K562 (cell line): Measurements from ENCODE around the gene KCNH2. TPM values are rescaled to one million over a fixed set of nuclear protein-coding genes. Genes with fewer than 3 reads are reported as not detected.

Source experiments
- ARID1B ChIP-seq: fragments of 450-650 bp; IDR thresholded peaks from 2 replicates; pipeline ENCODE4 v1.6.1; 2016; ENCODE audit warnings: antibody characterized with exemption, mild to moderate bottlenecking, inconsistent platforms
- ATF1 ChIP-seq, 2 experiments: fragments of 450-650 bp in 1 of 2; IDR thresholded peaks; 2 replicates each; pipeline ENCODE4 v1.6.1; 2016; ENCODE audit warnings: missing compliant biosample characterization in 1 of 2, missing genetic modification characterization in 1 of 2
- BHLHE40 ChIP-seq: IDR thresholded peaks from 2 replicates; pipeline ENCODE4 v1.6.1; 2011; ENCODE audit warnings: low read length, improper control_type of control experiment
- CTBP1 ChIP-seq: fragments of 450-650 bp; IDR thresholded peaks from 2 replicates; pipeline ENCODE4 v1.6.1; 2016; ENCODE audit warnings: borderline replicate concordance
- MAFG ChIP-seq: fragments of 450-650 bp; conservative IDR thresholded peaks from 2 replicates; pipeline ENCODE4 v1.6.1; 2016; ENCODE audit warnings: missing genetic modification characterization, missing compliant biosample characterization
- ZC3H8 ChIP-seq: fragments of 450-650 bp; IDR thresholded peaks from 2 replicates; pipeline ENCODE4 v1.6.1; 2017
- ZNF143 ChIP-seq: sonication (generic); formaldehyde crosslinking; IDR thresholded peaks from 2 replicates; pipeline ENCODE4 v1.9.0; 2022; ENCODE audit warnings: mild to moderate bottlenecking, missing genetic modification reagents
- ZNF197 ChIP-seq: fragments of 200-800 bp; sonication (Bioruptor generic); IDR thresholded peaks from 2 replicates; pipeline ENCODE4 v1.6.1; 2016; ENCODE audit warnings: low read depth, missing genetic modification characterization, missing compliant biosample characterization
- polyA plus RNA-seq, 8 experiments: library from polyadenylated mRNA; depleted of rRNA in 4 of 8; stranded (reverse) in 5 of 8; unstranded in 3 of 8; fragments of >200 nt; fragmentation: Nextera tagmentation in 2 of 8; fragmentation: Illumina TruSeq in 1 of 8; extraction: Ambion mirVana in 2 of 8; extraction: Trizol in 1 of 8; gene quantifications; 2 replicates each; pipeline versions ENCODE4 v1.2.1 to v1.2.3, GENCODE V29; 2011 to 2014; ENCODE audit warnings: inconsistent platforms in 1 of 8, missing spikeins in 1 of 8
- total RNA-seq, 7 experiments: library from RNA; depleted of rRNA in 6 of 7; stranded (reverse); fragments of >200 nt in 6 of 7; fragmentation: Illumina TruSeq in 2 of 7; extraction: Trizol in 2 of 7; gene quantifications; 2 replicates each; pipeline versions ENCODE4 v1.2.1 to v1.2.3, GENCODE V29; 2011 to 2021; ENCODE audit warnings: low replicate concordance in 1 of 7
- TF ChIP-seq, protein P1 (sequence below), 2 experiments: fragments of 450-650 bp in 1 of 2; sonication (generic) in 1 of 2; formaldehyde crosslinking in 1 of 2; IDR thresholded peaks; 2 replicates each; pipeline versions ENCODE4 v1.7.1 to v1.9.0; 2016 to 2022; ENCODE audit warnings: inconsistent platforms in 1 of 2, mild to moderate bottlenecking in 1 of 2, missing genetic modification reagents in 1 of 2
- TF ChIP-seq, protein P2 (sequence below): IDR thresholded peaks from 2 replicates; pipeline ENCODE4 v1.6.1; 2014; ENCODE audit warnings: antibody characterized with exemption
- TF ChIP-seq, protein P3 (sequence below): sonication (generic); formaldehyde crosslinking; IDR thresholded peaks from 2 replicates; pipeline ENCODE4 v1.8.0; 2022; ENCODE audit warnings: missing genetic modification reagents, mild to moderate bottlenecking, borderline replicate concordance
- TF ChIP-seq, protein P4 (sequence below): fragments of 250-450 bp; sonication (Bioruptor Pico); IDR thresholded peaks from 2 replicates; pipeline ENCODE4 v1.9.0; 2021; ENCODE audit warnings: mild to moderate bottlenecking, inconsistent platforms
- TF ChIP-seq, protein P5 (sequence below): fragments of 450-650 bp; IDR thresholded peaks from 2 replicates; pipeline ENCODE4 v1.6.1; 2016

Gene KCNH2
- total and polyA plus RNA-seq, 9 of the 15 experiments (the other 6 are each of a cell fraction or from before 2014, with no cell fraction given), result 18.1 to 368 (median 218) TPM

DNA sequence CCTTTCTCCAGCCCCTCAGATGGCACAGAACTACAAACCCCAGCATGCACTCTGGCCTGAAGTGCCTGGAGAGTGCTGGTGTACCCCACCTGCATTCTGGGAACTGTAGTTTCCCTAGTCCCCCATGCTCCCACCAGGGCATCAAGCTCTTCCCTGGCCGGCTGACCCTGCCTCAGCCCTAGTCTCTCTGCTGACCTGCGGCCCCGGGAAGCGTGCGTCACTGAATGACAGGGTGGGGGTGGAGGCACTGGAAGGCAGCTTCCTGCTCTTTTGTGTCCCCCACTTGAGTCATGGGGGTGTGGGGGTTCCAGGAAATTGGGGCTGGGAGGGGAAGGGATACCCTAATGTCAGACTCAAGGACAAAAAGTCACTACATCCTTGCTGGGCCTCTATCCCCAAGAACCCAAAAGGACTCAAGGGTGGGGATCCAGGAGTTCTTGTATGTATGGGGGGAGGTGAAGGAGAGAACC lies 14.7 kb upstream of the KCNH2 start (continued):
- TF ChIP-seq, protein P1, sequence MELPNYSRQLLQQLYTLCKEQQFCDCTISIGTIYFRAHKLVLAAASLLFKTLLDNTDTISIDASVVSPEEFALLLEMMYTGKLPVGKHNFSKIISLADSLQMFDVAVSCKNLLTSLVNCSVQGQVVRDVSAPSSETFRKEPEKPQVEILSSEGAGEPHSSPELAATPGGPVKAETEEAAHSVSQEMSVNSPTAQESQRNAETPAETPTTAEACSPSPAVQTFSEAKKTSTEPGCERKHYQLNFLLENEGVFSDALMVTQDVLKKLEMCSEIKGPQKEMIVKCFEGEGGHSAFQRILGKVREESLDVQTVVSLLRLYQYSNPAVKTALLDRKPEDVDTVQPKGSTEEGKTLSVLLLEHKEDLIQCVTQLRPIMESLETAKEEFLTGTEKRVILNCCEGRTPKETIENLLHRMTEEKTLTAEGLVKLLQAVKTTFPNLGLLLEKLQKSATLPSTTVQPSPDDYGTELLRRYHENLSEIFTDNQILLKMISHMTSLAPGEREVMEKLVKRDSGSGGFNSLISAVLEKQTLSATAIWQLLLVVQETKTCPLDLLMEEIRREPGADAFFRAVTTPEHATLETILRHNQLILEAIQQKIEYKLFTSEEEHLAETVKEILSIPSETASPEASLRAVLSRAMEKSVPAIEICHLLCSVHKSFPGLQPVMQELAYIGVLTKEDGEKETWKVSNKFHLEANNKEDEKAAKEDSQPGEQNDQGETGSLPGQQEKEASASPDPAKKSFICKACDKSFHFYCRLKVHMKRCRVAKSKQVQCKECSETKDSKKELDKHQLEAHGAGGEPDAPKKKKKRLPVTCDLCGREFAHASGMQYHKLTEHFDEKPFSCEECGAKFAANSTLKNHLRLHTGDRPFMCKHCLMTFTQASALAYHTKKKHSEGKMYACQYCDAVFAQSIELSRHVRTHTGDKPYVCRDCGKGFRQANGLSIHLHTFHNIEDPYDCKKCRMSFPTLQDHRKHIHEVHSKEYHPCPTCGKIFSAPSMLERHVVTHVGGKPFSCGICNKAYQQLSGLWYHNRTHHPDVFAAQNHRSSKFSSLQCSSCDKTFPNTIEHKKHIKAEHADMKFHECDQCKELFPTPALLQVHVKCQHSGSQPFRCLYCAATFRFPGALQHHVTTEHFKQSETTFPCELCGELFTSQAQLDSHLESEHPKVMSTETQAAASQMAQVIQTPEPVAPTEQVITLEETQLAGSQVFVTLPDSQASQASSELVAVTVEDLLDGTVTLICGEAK (IDR thresholded peaks at IDR 0.05), result peak; percentile 43; the same call in 1 of the 2 replicates
- TF ChIP-seq, protein P1 (CRISPR knock-in tag; IDR thresholded peaks at IDR 0.05), result no peak
- TF ChIP-seq MAFG (no peak), ZC3H8 (no peak), ZNF197 (CRISPR knock-in tag) (peak; percentile 96), ZNF143 (CRISPR knock-in tag) (peak; percentile 99), ARID1B (peak; percentile 24; the same call in 1 of the 2 replicates), ATF1 (CRISPR knock-in tag; IDR thresholded peaks at IDR 0.05) (no peak), ATF1 (tag; IDR thresholded peaks at IDR 0.05) (peak; percentile 74), BHLHE40 (peak; percentile 40; the same call in 1 of the 2 replicates), CTBP1 (0 out of 2 replicates have a peak, but pooled peaks have one; percentile 20)
- TF ChIP-seq, protein P2, sequence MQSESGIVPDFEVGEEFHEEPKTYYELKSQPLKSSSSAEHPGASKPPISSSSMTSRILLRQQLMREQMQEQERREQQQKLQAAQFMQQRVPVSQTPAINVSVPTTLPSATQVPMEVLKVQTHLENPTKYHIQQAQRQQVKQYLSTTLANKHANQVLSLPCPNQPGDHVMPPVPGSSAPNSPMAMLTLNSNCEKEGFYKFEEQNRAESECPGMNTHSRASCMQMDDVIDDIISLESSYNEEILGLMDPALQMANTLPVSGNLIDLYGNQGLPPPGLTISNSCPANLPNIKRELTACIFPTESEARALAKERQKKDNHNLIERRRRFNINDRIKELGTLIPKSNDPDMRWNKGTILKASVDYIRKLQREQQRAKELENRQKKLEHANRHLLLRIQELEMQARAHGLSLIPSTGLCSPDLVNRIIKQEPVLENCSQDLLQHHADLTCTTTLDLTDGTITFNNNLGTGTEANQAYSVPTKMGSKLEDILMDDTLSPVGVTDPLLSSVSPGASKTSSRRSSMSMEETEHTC, result peak; percentile 14; the same call in 1 of the 2 replicates
- TF ChIP-seq, protein P3, sequence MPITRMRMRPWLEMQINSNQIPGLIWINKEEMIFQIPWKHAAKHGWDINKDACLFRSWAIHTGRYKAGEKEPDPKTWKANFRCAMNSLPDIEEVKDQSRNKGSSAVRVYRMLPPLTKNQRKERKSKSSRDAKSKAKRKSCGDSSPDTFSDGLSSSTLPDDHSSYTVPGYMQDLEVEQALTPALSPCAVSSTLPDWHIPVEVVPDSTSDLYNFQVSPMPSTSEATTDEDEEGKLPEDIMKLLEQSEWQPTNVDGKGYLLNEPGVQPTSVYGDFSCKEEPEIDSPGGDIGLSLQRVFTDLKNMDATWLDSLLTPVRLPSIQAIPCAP (CRISPR knock-in tag), result no peak
- TF ChIP-seq, protein P4, sequence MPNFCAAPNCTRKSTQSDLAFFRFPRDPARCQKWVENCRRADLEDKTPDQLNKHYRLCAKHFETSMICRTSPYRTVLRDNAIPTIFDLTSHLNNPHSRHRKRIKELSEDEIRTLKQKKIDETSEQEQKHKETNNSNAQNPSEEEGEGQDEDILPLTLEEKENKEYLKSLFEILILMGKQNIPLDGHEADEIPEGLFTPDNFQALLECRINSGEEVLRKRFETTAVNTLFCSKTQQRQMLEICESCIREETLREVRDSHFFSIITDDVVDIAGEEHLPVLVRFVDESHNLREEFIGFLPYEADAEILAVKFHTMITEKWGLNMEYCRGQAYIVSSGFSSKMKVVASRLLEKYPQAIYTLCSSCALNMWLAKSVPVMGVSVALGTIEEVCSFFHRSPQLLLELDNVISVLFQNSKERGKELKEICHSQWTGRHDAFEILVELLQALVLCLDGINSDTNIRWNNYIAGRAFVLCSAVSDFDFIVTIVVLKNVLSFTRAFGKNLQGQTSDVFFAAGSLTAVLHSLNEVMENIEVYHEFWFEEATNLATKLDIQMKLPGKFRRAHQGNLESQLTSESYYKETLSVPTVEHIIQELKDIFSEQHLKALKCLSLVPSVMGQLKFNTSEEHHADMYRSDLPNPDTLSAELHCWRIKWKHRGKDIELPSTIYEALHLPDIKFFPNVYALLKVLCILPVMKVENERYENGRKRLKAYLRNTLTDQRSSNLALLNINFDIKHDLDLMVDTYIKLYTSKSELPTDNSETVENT (CRISPR knock-in tag), result no peak
- TF ChIP-seq, protein P5, sequence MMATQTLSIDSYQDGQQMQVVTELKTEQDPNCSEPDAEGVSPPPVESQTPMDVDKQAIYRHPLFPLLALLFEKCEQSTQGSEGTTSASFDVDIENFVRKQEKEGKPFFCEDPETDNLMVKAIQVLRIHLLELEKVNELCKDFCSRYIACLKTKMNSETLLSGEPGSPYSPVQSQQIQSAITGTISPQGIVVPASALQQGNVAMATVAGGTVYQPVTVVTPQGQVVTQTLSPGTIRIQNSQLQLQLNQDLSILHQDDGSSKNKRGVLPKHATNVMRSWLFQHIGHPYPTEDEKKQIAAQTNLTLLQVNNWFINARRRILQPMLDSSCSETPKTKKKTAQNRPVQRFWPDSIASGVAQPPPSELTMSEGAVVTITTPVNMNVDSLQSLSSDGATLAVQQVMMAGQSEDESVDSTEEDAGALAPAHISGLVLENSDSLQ, result peak; percentile 80
